ENCODE data around the gene EXOSC3.

DNA sequence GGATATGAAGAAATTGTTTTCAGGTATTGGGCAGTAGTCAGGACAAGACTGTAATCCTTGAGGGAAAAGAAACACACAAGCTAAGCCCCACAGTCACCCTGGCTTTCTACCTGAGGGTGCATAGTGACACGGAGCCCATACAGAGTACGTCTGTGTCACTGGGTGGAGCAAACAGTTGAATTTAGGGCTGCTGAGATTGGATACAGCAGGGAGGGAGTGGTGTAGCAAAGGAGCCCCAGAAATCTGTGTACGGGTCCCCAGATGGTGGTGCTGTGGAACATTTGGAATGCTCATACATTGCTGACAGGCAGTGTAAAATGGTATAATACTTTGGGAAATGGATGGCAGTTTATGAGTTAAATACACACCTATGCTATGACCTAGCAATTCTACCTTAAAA, 26.1 kb downstream of the EXOSC3 start:
- TF ChIP-seq POLR2A (IDR thresholded peaks at IDR 0.05; ENCODE audit: low read length): no peak
- no peak for TF ChIP-seq GATA1 (IDR thresholded peaks at IDR 0.05; ENCODE audit: low read depth, low read length)

Data from erythroblast (primary cell).